Left lung (tissue), 10 donors: ENCODE results near the gene CLEC4F. TPM values are rescaled to one million over a fixed set of nuclear protein-coding genes. Genes with fewer than 3 reads are reported as not detected.

Experiments used
- ATAC-seq: fragments of 200-7000 bp; cut with Tn5 transposase; one replicate; pipeline ENCODE4 v1.9.1; 2020; ENCODE audit warnings: moderate library complexity
- DNase-seq, 4 donors: peaks; one replicate each; pipeline ENCODE4 v3.0.0-alpha.2; 2013 to 2020
- H3K27ac ChIP-seq, 2 donors: fragments of 200-600 bp; sonication (generic) in 1 of 2; one replicate each; pipeline versions ENCODE4 v1.5.0 to v1.8.0; 2020 to 2021
- H3K27me3 ChIP-seq, 2 donors: fragments of 200-600 bp; sonication (generic) in 1 of 2; one replicate each; pipeline versions ENCODE4 v1.5.0 to v1.8.0; 2020 to 2021
- H3K36me3 ChIP-seq, 2 donors: fragments of 200-600 bp; sonication (generic) in 1 of 2; one replicate each; pipeline versions ENCODE4 v1.5.0 to v1.8.0; 2020 to 2021
- H3K4me1 ChIP-seq, 2 donors: fragments of 200-600 bp; one replicate each; pipeline ENCODE4 v1.8.0; 2021
- H3K4me3 ChIP-seq, 2 donors: fragments of 200-600 bp; sonication (generic) in 1 of 2; one replicate each; pipeline versions ENCODE4 v1.5.0 to v1.8.0; 2020 to 2021; ENCODE audit warnings: mild to moderate bottlenecking in 1 of 2
- H3K9me3 ChIP-seq, 2 donors: fragments of 200-600 bp; sonication (generic) in 1 of 2; one replicate each; pipeline versions ENCODE4 v1.5.0 to v1.8.0; 2020 to 2021
- CTCF ChIP-seq, 2 donors: fragments of 200-600 bp; sonication (generic) in 1 of 2; IDR thresholded peaks; one replicate each; pipeline versions ENCODE4 v1.5.0 to v1.8.0; 2021; ENCODE audit warnings: antibody characterized with exemption in 2 of 2
- intact Hi-C, 2 donors: fragments of 100-400 bp; cut with DNase I; formaldehyde crosslinking; loops; one replicate each; pipeline versions ENCODE4 v1.11.2 to v1.14.2; 2022
- polyA plus RNA-seq, 6 donors: library from polyadenylated mRNA; unstranded; fragments of 120-200 nt; gene quantifications; one replicate each; pipeline ENCODE4 v1.2.1, GENCODE V29; 2013; ENCODE audit not compliant: insufficient read length in 6 of 6
- total RNA-seq, 2 donors: library from RNA; stranded (reverse); fragmentation: NEBNext Ultra II Directional; extraction: Animal tissue kit (Norgen Biotek cat#: 25700); gene quantifications; one replicate each; pipeline ENCODE4 v1.2.1, GENCODE V29; 2021
- donor health status: DM: no; HTN: yes; CAD: no.
- donor health status: DM: no; HTN: no; CAD: no.

Gene CLEC4F
- total and polyA plus RNA-seq, 8 donors = 0.06 to 0.35 (median 0.16) TPM

- ATAC-seq (no peak), DNase-seq (no peak)
- H3K27me3 ChIP-seq = peaks cover 0 to 5% of the 10 kb centered on the region in 2 donors
- peaks cover 0 to 5% of the 10 kb centered on the region in 2 donors for H3K4me1 ChIP-seq
- intact Hi-C loops = no loop called here
- no peaks in the 10 kb centered on the region for H3K9me3 ChIP-seq
- H3K36me3 ChIP-seq = no peaks in the 10 kb centered on the region
- TF ChIP-seq CTCF (IDR thresholded peaks at IDR 0.05) = no peak
- H3K4me3 ChIP-seq = no peak overlapping the region
- no peak overlapping the region for H3K27ac ChIP-seq
Observed at GRCh38 chr2:70854411-70854810, 34.0 kb upstream of the CLEC4F start.

GRCh38 chr2:70852824-70853223, 32.4 kb upstream of the CLEC4F start:
- TF ChIP-seq CTCF (IDR thresholded peaks at IDR 0.05) = no peak
- intact Hi-C loops = no loop called here

GRCh38 chr2:70851704-70852103, 31.3 kb upstream of the CLEC4F start:
- no peak overlapping the region for H3K4me3 ChIP-seq
- H3K27me3 ChIP-seq = peaks cover 0 to 1% of the 10 kb centered on the region in 2 donors
- no peak overlapping the region for H3K27ac ChIP-seq
- H3K4me1 ChIP-seq = peaks cover 0 to 5% of the 10 kb centered on the region in 2 donors
- peak; percentile 57 for ATAC-seq
- DNase-seq = no peak
- intact Hi-C loops = no loop called here
- no peaks in the 10 kb centered on the region for H3K9me3 ChIP-seq
- no peaks in the 10 kb centered on the region for H3K36me3 ChIP-seq
- no peak for TF ChIP-seq CTCF (IDR thresholded peaks at IDR 0.05)

More at GRCh38 chr2:70852824-70853223, 32.4 kb upstream of the CLEC4F start:
- no peak overlapping the region for H3K27ac ChIP-seq
- H3K4me3 ChIP-seq = no peak overlapping the region
- ATAC-seq = no peak
- H3K4me1 ChIP-seq = peaks cover 0 to 5% of the 10 kb centered on the region in 2 donors
- H3K36me3 ChIP-seq = no peaks in the 10 kb centered on the region
- H3K27me3 ChIP-seq = peaks cover 0 to 5% of the 10 kb centered on the region in 2 donors
- no peaks in the 10 kb centered on the region for H3K9me3 ChIP-seq
- DNase-seq = no peak

GRCh38 chr2:70850925-70851324, 30.5 kb upstream of the CLEC4F start:
- H3K9me3 ChIP-seq = peaks cover 0 to 1% of the 10 kb centered on the region in 2 donors
- no peaks in the 10 kb centered on the region for H3K27me3 ChIP-seq
- H3K4me3 ChIP-seq = no peak overlapping the region
- ATAC-seq = no peak
- no peaks in the 10 kb centered on the region for H3K36me3 ChIP-seq
- no peak for TF ChIP-seq CTCF (IDR thresholded peaks at IDR 0.05)
- no peak for DNase-seq
- H3K4me1 ChIP-seq = peaks cover 0 to 5% of the 10 kb centered on the region in 2 donors
- H3K27ac ChIP-seq = no peak overlapping the region
- intact Hi-C loops = no loop called here

- Histone ChIP-seq H3K27me3 (peaks cover 0 to 7% of the 10 kb centered on the region in 2 donors), H3K9me3 (peaks cover 0 to 1% of the 10 kb centered on the region in 2 donors), H3K4me1 (no peaks in the 10 kb centered on the region), H3K36me3 (no peaks in the 10 kb centered on the region), H3K27ac (no peak overlapping the region), H3K4me3 (no peak overlapping the region)
- no peak for DNase-seq
- intact Hi-C loops = no loop called here
- no peak for TF ChIP-seq CTCF (IDR thresholded peaks at IDR 0.05)
- no peak for ATAC-seq
Observed at GRCh38 chr2:70842401-70842800, 22.0 kb upstream of the CLEC4F start.
